ENCODE results near the gene DELE1.

DELE1 gene

GRCh38 chr5:141958113-141958512, 34.4 kb downstream of the DELE1 start, which contains the start of gene PCDH12:
Gene PCDH12 (minus strand): TSS chr5:141958202. CDS start chr5:141957851, 351 bp downstream.
- no peak for DNase-seq (ENCODE audit: low read depth)

- DNase-seq (ENCODE audit: low read depth) = no peak
These were observed 35.0 kb downstream of the DELE1 start for GRCh38 chr5:141958546-141959172.

GRCh38 chr5:141960018-141960417, 36.3 kb downstream of the DELE1 start:
- DNase-seq (ENCODE audit: low read depth) = no peak

- DNase-seq (ENCODE audit: low read depth) = peak; percentile 69
These were observed 37.0 kb downstream of the DELE1 start for GRCh38 chr5:141960449-141961323.

GRCh38 chr5:141961466-141961865, 37.8 kb downstream of the DELE1 start:
- no peak for DNase-seq (ENCODE audit: low read depth)

GRCh38 chr5:141963701-141964100, 40.0 kb downstream of the DELE1 start:
- no peak for DNase-seq (ENCODE audit: low read depth)

GRCh38 chr5:141965071-141965470, 41.4 kb downstream of the DELE1 start:
- DNase-seq (ENCODE audit: low read depth) = no peak

- DNase-seq (ENCODE audit: low read depth) = no peak
These were observed 42.7 kb downstream of the DELE1 start for GRCh38 chr5:141966275-141966962.

GRCh38 chr5:141966963-141967333, 43.3 kb downstream of the DELE1 start:
- DNase-seq (ENCODE audit: low read depth) = no peak

- peak; percentile 95 for DNase-seq (ENCODE audit: low read depth)
These were observed 45.4 kb downstream of the DELE1 start, which contains the start of gene RNF14 for GRCh38 chr5:141968914-141969608. Gene RNF14 (plus strand): TSS chr5:141969105. CDS start chr5:141973589, 4,484 bp downstream.

- DNase-seq (ENCODE audit: low read depth) = no peak
These were observed 46.4 kb downstream of the DELE1 start for GRCh38 chr5:141969783-141970771.

GRCh38 chr5:141973871-141974595, 50.4 kb downstream of the DELE1 start:
- peak; percentile 48 for DNase-seq (ENCODE audit: low read depth)

- DNase-seq (ENCODE audit: low read depth) = no peak
These were observed 52.5 kb downstream of the DELE1 start for GRCh38 chr5:141976176-141976575.

- DNase-seq (ENCODE audit: low read depth) = no peak
These were observed 54.7 kb downstream of the DELE1 start for GRCh38 chr5:141978389-141978788.

GRCh38 chr5:141982626-141983025, 59.0 kb downstream of the DELE1 start:
- no peak for DNase-seq (ENCODE audit: low read depth)

- DNase-seq (ENCODE audit: low read depth) = peak; percentile 22
These were observed 62.4 kb downstream of the DELE1 start for GRCh38 chr5:141986072-141986471.

GRCh38 chr5:141989720-141990119, 66.0 kb downstream of the DELE1 start:
- DNase-seq (ENCODE audit: low read depth) = no peak
